ENCODE measurements around the gene ETFDH. TPM values are rescaled to one million over a fixed set of nuclear protein-coding genes. Genes with fewer than 3 reads are reported as not detected.
A peak's percentile ranks its signal among the peaks of the same experiment; 100 is the strongest.

The ETFDH gene
- total RNA-seq, 1 donor from 2014 or later, result 30.4 TPM

- no peaks in the 10 kb centered on the region for H3K27me3 ChIP-seq
- no peak for TF ChIP-seq CTCF (IDR thresholded peaks at IDR 0.05)
Measured at GRCh38 chr4:158664806-158665205, 7.3 kb upstream of the ETFDH start.

GRCh38 chr4:158666892-158667291 is 5.2 kb upstream of the ETFDH start:
- H3K27ac ChIP-seq, result no peak overlapping the region
- intact Hi-C loops (cut with DNase I), result no loop called here
- H3K4me1 ChIP-seq, result peaks cover 7% of the 10 kb centered on the region
- TF ChIP-seq CTCF (IDR thresholded peaks at IDR 0.05), result no peak
- ATAC-seq (no peak), DNase-seq (no peak)
- H3K4me3 ChIP-seq, result no peak overlapping the region
- no peaks in the 10 kb centered on the region for H3K9me3 ChIP-seq
- H3K27me3 ChIP-seq, result no peaks in the 10 kb centered on the region
- no peaks in the 10 kb centered on the region for H3K36me3 ChIP-seq

More at GRCh38 chr4:158664806-158665205, 7.3 kb upstream of the ETFDH start:
- Histone ChIP-seq H3K4me1 (no peaks in the 10 kb centered on the region), H3K36me3 (no peaks in the 10 kb centered on the region), H3K4me3 (no peak overlapping the region), H3K27ac (no peak overlapping the region), H3K9me3 (no peaks in the 10 kb centered on the region)
- DNase-seq (no peak), ATAC-seq (no peak)
- intact Hi-C loops (cut with DNase I), result no loop called here

- Histone ChIP-seq H3K4me3 (no peak overlapping the region), H3K27ac (no peak overlapping the region), H3K27me3 (no peaks in the 10 kb centered on the region), H3K36me3 (no peaks in the 10 kb centered on the region), H3K9me3 (no peaks in the 10 kb centered on the region), H3K4me1 (peaks cover 8% of the 10 kb centered on the region)
- no peak for ATAC-seq
- no peak for DNase-seq
- TF ChIP-seq CTCF (IDR thresholded peaks at IDR 0.05), result peak; percentile 52
- intact Hi-C loops (cut with DNase I), result no loop called here
Measured at GRCh38 chr4:158667651-158668198, 4.4 kb upstream of the ETFDH start.

- no peak for DNase-seq
- intact Hi-C loops (cut with DNase I), result no loop called here
- no peak for TF ChIP-seq CTCF (IDR thresholded peaks at IDR 0.05)
Measured at GRCh38 chr4:158669310-158669709, 2.8 kb upstream of the ETFDH start.

GRCh38 chr4:158670975-158671664 is 976 bp upstream of the ETFDH start:
- no peaks in the 10 kb centered on the region for H3K9me3 ChIP-seq
- H3K27me3 ChIP-seq, result no peaks in the 10 kb centered on the region
- intact Hi-C loops (cut with DNase I), result no loop called here
- peaks cover 12% of the 10 kb centered on the region for H3K4me1 ChIP-seq
- DNase-seq, result peak; percentile 69
- peak overlapping the region; percentile 69 for H3K4me3 ChIP-seq
- H3K27ac ChIP-seq, result peak overlapping the region; percentile 93
- no peak for ATAC-seq
- TF ChIP-seq CTCF (IDR thresholded peaks at IDR 0.05), result no peak
- no peaks in the 10 kb centered on the region for H3K36me3 ChIP-seq

More at GRCh38 chr4:158669310-158669709, 2.8 kb upstream of the ETFDH start:
- no peak overlapping the region for H3K27ac ChIP-seq
- peaks cover 12% of the 10 kb centered on the region for H3K4me1 ChIP-seq
- H3K36me3 ChIP-seq, result no peaks in the 10 kb centered on the region
- no peak for ATAC-seq
- no peak overlapping the region for H3K4me3 ChIP-seq
- H3K27me3 ChIP-seq, result no peaks in the 10 kb centered on the region
- H3K9me3 ChIP-seq, result no peaks in the 10 kb centered on the region

All from upper lobe of right lung (tissue), 1 donor.